Stimulated activated CD4-positive, alpha-beta T cell treated with anti-CD3 and anti-CD28 coated beads, Interleukin-2, amount 100 ng/mL, for 4 hours (primary cell): ENCODE data around the gene OPRL1.

ENCODE experiments used
- DNase-seq: peaks from one replicate; pipeline ENCODE4 v3.0.0-alpha.2; 2020; ENCODE audit warnings: low read depth

Gene OPRL1

GRCh38 chr20:64042054-64042781 lies 37.7 kb upstream of the OPRL1 start:
- no peak for DNase-seq

GRCh38 chr20:64043768-64044167 lies 36.1 kb upstream of the OPRL1 start:
- no peak for DNase-seq

- no peak for DNase-seq
These were observed 35.2 kb upstream of the OPRL1 start for GRCh38 chr20:64044484-64045247.

- DNase-seq, result no peak
These were observed 34.4 kb upstream of the OPRL1 start for GRCh38 chr20:64045346-64046011.

- no peak for DNase-seq
These were observed 32.9 kb upstream of the OPRL1 start for GRCh38 chr20:64047046-64047389.

GRCh38 chr20:64047968-64048401 lies 31.9 kb upstream of the OPRL1 start:
- DNase-seq, result no peak

GRCh38 chr20:64048402-64049044 lies 31.4 kb upstream of the OPRL1 start:
- DNase-seq, result no peak

GRCh38 chr20:64049060-64049877 lies 30.6 kb upstream of the OPRL1 start, which contains the start of gene SOX18:
TSS of gene SOX18 (minus strand) at chr20:64049639. CDS start at chr20:64049516, 123 bp downstream.
- no peak for DNase-seq

GRCh38 chr20:64049878-64050260 lies 30.0 kb upstream of the OPRL1 start:
- DNase-seq, result no peak

- no peak for DNase-seq
These were observed 29.4 kb upstream of the OPRL1 start for GRCh38 chr20:64050261-64051032.

- DNase-seq, result no peak
These were observed 28.8 kb upstream of the OPRL1 start for GRCh38 chr20:64051033-64051452.

- no peak for DNase-seq
These were observed 28.1 kb upstream of the OPRL1 start for GRCh38 chr20:64051561-64052325.

GRCh38 chr20:64052326-64052722 lies 27.6 kb upstream of the OPRL1 start:
- DNase-seq, result no peak

GRCh38 chr20:64052987-64053840 lies 26.7 kb upstream of the OPRL1 start:
- no peak for DNase-seq

GRCh38 chr20:64053841-64054661 lies 25.8 kb upstream of the OPRL1 start:
- DNase-seq, result no peak

- DNase-seq, result no peak
These were observed 24.4 kb upstream of the OPRL1 start for GRCh38 chr20:64055396-64055892.

GRCh38 chr20:64055893-64056638 lies 23.8 kb upstream of the OPRL1 start:
- DNase-seq, result no peak

GRCh38 chr20:64056639-64056888 lies 23.3 kb upstream of the OPRL1 start:
- no peak for DNase-seq
